H1 (cell line): Measurements from ENCODE around the gene KCNH1.

Experiments
- CEBPB ChIP-seq: IDR thresholded peaks from 2 replicates; pipeline ENCODE4 v1.6.1; 2012; ENCODE audit warnings: low read depth, low read length
- EP300 ChIP-seq, 2 experiments: IDR thresholded peaks; 1 replicate in 1 of 2; 2 replicates in 1 of 2; pipeline ENCODE4 v1.6.1; 2011 to 2012; ENCODE audit warnings: low read depth in 2 of 2, low read length in 2 of 2, mild to moderate bottlenecking in 2 of 2, borderline replicate concordance in 1 of 2, inconsistent platforms in 1 of 2, moderate library complexity in 1 of 2
- JUND ChIP-seq: IDR thresholded peaks from 2 replicates; pipeline ENCODE4 v1.6.1; 2011; ENCODE audit warnings: mild to moderate bottlenecking, improper control_type of control experiment, low read length
- KDM4A ChIP-seq: IDR thresholded peaks from one replicate; pipeline ENCODE4 v1.7.1; 2012; ENCODE audit warnings: low read depth, mild to moderate bottlenecking, moderate library complexity, low read length, inconsistent platforms; ENCODE audit not compliant: severe bottlenecking
- RAD21 ChIP-seq, 2 experiments: IDR thresholded peaks in 1 of 2; conservative IDR thresholded peaks in 1 of 2; 2 replicates each; pipeline ENCODE4 v1.6.1; 2011; ENCODE audit warnings: low read depth in 2 of 2, low read length in 2 of 2, improper control_type of control experiment in 1 of 2, inconsistent platforms in 1 of 2, mild to moderate bottlenecking in 1 of 2, moderate library complexity in 1 of 2
- YY1 ChIP-seq: IDR thresholded peaks from 2 replicates; pipeline ENCODE4 v1.6.1; 2011; ENCODE audit warnings: low read depth, mild to moderate bottlenecking, low read length
- TF ChIP-seq, protein P1 (sequence below), 3 experiments: IDR thresholded peaks; 1 replicate in 2 of 3; 2 replicates in 1 of 3; pipeline versions ENCODE4 v1.5.1 to v1.6.1; 2011; ENCODE audit warnings: low read length in 3 of 3, mild to moderate bottlenecking in 3 of 3, inconsistent platforms in 2 of 3, low read depth in 1 of 3, moderate library complexity in 1 of 3; ENCODE audit not compliant: insufficient read depth in 1 of 3; ENCODE audit errors: control extremely low read depth in 1 of 3
- TF ChIP-seq, protein P2 (sequence below): IDR thresholded peaks from 2 replicates; pipeline ENCODE4 v1.6.1; 2012; ENCODE audit warnings: inconsistent platforms

DNA sequence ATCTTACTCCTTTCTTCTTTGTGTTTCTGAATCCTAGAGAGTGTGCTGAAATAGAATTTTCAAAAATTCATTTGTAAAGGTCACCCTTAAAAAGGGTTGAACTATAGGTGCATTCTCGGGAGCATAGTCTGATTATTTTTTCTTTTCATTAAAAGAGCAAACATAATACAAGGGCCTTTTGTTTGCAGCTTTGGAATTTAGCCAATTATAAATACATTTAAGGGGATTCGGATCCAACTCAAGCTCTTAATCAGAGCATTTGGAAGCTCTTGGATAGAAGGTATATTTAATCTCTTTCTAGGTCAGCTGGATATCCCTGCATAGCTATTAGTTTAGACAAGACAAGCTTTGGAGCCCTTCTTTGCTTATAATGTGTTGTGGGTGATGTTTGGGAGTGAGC, 483.5 kb downstream of the KCNH1 start:
- TF ChIP-seq, protein P1, sequence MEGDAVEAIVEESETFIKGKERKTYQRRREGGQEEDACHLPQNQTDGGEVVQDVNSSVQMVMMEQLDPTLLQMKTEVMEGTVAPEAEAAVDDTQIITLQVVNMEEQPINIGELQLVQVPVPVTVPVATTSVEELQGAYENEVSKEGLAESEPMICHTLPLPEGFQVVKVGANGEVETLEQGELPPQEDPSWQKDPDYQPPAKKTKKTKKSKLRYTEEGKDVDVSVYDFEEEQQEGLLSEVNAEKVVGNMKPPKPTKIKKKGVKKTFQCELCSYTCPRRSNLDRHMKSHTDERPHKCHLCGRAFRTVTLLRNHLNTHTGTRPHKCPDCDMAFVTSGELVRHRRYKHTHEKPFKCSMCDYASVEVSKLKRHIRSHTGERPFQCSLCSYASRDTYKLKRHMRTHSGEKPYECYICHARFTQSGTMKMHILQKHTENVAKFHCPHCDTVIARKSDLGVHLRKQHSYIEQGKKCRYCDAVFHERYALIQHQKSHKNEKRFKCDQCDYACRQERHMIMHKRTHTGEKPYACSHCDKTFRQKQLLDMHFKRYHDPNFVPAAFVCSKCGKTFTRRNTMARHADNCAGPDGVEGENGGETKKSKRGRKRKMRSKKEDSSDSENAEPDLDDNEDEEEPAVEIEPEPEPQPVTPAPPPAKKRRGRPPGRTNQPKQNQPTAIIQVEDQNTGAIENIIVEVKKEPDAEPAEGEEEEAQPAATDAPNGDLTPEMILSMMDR (IDR thresholded peaks at IDR 0.05; ENCODE audit: control extremely low read depth in 1 of 3, insufficient read depth in 1 of 3, low read depth in 1 of 3, low read length in 3 of 3): no peak
- TF ChIP-seq KDM4A (no peak), EP300 (IDR thresholded peaks at IDR 0.05; ENCODE audit: borderline replicate concordance in 1 of 2, low read depth in 2 of 2, low read length in 2 of 2) (no peak), YY1 (no peak), RAD21 (IDR thresholded peaks at IDR 0.05 in 1 of 2, conservative IDR thresholded peaks at IDR 0.05 in 1 of 2; ENCODE audit: low read depth in 2 of 2, low read length in 2 of 2) (no peak), CEBPB (no peak), JUND (no peak)
- TF ChIP-seq, protein P2, sequence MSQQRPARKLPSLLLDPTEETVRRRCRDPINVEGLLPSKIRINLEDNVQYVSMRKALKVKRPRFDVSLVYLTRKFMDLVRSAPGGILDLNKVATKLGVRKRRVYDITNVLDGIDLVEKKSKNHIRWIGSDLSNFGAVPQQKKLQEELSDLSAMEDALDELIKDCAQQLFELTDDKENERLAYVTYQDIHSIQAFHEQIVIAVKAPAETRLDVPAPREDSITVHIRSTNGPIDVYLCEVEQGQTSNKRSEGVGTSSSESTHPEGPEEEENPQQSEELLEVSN: no peak
